LNCAP (cell line): Measurements from ENCODE around the gene SLC35F3.

Source experiments
- CTCF ChIP-seq: fragments of 450-650 bp; IDR thresholded peaks from 2 replicates; pipeline ENCODE4 v1.5.1; 2017; ENCODE audit warnings: mild to moderate bottlenecking

The SLC35F3 gene

GRCh38 chr1:234235434-234235881 lies 331.0 kb downstream of the SLC35F3 start:
- TF ChIP-seq CTCF = no peak

GRCh38 chr1:234237393-234237792 lies 332.9 kb downstream of the SLC35F3 start:
- TF ChIP-seq CTCF = no peak

GRCh38 chr1:234238060-234238459 lies 333.6 kb downstream of the SLC35F3 start:
- TF ChIP-seq CTCF = no peak

GRCh38 chr1:234239515-234239914 lies 335.0 kb downstream of the SLC35F3 start:
- TF ChIP-seq CTCF = no peak

GRCh38 chr1:234239936-234240335 lies 335.5 kb downstream of the SLC35F3 start:
- TF ChIP-seq CTCF = no peak

- no peak for TF ChIP-seq CTCF
Measured at GRCh38 chr1:234240680-234241079, 336.2 kb downstream of the SLC35F3 start.

- no peak for TF ChIP-seq CTCF
Measured at GRCh38 chr1:234241941-234242490, 337.5 kb downstream of the SLC35F3 start.
